Measurements from ENCODE around the gene TPO.
"Not testable (repeated sequence)": the region's sequence is repeated elsewhere in the genome, so short reads cannot be mapped to it uniquely, and the experiment has no call there.

The TPO gene

GRCh38 chr2:1502891-1503304 lies 89.6 kb downstream of the TPO start:
- DNase-seq (ENCODE audit: low read depth) = no peak

GRCh38 chr2:1503471-1504310 lies 90.4 kb downstream of the TPO start:
- DNase-seq (ENCODE audit: low read depth) = no peak

- DNase-seq (ENCODE audit: low read depth) = no peak
Measured at GRCh38 chr2:1504311-1504750, 91.1 kb downstream of the TPO start.

GRCh38 chr2:1505031-1505441 lies 91.8 kb downstream of the TPO start:
- DNase-seq (ENCODE audit: low read depth) = no peak

- no peak for DNase-seq (ENCODE audit: low read depth)
Measured at GRCh38 chr2:1509271-1510065, 96.2 kb downstream of the TPO start.

- no peak for DNase-seq (ENCODE audit: low read depth)
Measured at GRCh38 chr2:1510176-1510575, 96.9 kb downstream of the TPO start.

- no peak for DNase-seq (ENCODE audit: low read depth)
Measured at GRCh38 chr2:1511455-1511854, 98.2 kb downstream of the TPO start.

GRCh38 chr2:1512321-1513289 lies 99.3 kb downstream of the TPO start:
- DNase-seq (ENCODE audit: low read depth) = no peak

- DNase-seq (ENCODE audit: low read depth) = no peak
Measured at GRCh38 chr2:1514391-1515072, 101.3 kb downstream of the TPO start.

- no peak for DNase-seq (ENCODE audit: low read depth)
Measured at GRCh38 chr2:1515073-1515430, 101.8 kb downstream of the TPO start.

GRCh38 chr2:1515986-1516797 lies 102.9 kb downstream of the TPO start:
- no peak for DNase-seq (ENCODE audit: low read depth)

- no peak for DNase-seq (ENCODE audit: low read depth)
Measured at GRCh38 chr2:1516798-1517060, 103.5 kb downstream of the TPO start.

GRCh38 chr2:1517291-1517690 lies 104.0 kb downstream of the TPO start:
- not testable (repeated sequence) for DNase-seq (ENCODE audit: low read depth)

GRCh38 chr2:1517786-1518185 lies 104.5 kb downstream of the TPO start:
- no peak for DNase-seq (ENCODE audit: low read depth)

- DNase-seq (ENCODE audit: low read depth) = no peak
Measured at GRCh38 chr2:1518331-1518803, 105.1 kb downstream of the TPO start.

GRCh38 chr2:1518867-1519530 lies 105.7 kb downstream of the TPO start:
- no peak for DNase-seq (ENCODE audit: low read depth)

GRCh38 chr2:1521191-1521877 lies 108.1 kb downstream of the TPO start:
- DNase-seq (ENCODE audit: low read depth) = no peak

GRCh38 chr2:1521878-1522830 lies 108.9 kb downstream of the TPO start:
- DNase-seq (ENCODE audit: low read depth) = no peak
